Activated CD8-positive, alpha-beta memory T cell treated with anti-CD3 and anti-CD28 coated beads, Interleukin-2, amount 10 ng/mL, durations not matched to agents 7 days and 5 days (primary cell): ENCODE measurements around the gene PTPRG. TPM values are rescaled to one million over a fixed set of nuclear protein-coding genes. Genes with fewer than 3 reads are reported as not detected.

Experiments
- ATAC-seq: fragments of 150-1000 bp; cut with Tn5 transposase; one replicate; pipeline ENCODE4 v1.10.0; 2021; ENCODE audit warnings: moderate library complexity
- CTCF ChIA-PET: fragments of 350-600 bp; sonication (Branson Sonifier 250); formaldehyde crosslinking; loops from one replicate; lab custom pipeline; 2021; ENCODE audit warnings: antibody characterized with exemption; lab: Charles Lee
- DNase-seq: peaks from one replicate; pipeline ENCODE4 v3.0.0-alpha.2; 2020
- H3K27ac Mint-ChIP-seq: one replicate; pipeline ENCODE4 v1.8.0; 2021; ENCODE audit warnings: mild to moderate bottlenecking, mixed read lengths
- H3K27me3 Mint-ChIP-seq: one replicate; pipeline ENCODE4 v1.8.0; 2021; ENCODE audit warnings: mixed read lengths
- H3K36me3 Mint-ChIP-seq: one replicate; pipeline ENCODE4 v1.8.0; 2021; ENCODE audit warnings: mild to moderate bottlenecking, mixed read lengths
- H3K4me1 Mint-ChIP-seq: one replicate; pipeline ENCODE4 v1.8.0; 2021; ENCODE audit warnings: mixed read lengths
- H3K4me3 Mint-ChIP-seq: one replicate; pipeline ENCODE4 v1.8.0; 2021; ENCODE audit warnings: mild to moderate bottlenecking, moderate library complexity, mixed read lengths
- H3K9me3 Mint-ChIP-seq: one replicate; pipeline ENCODE4 v1.8.0; 2022; ENCODE audit warnings: low read depth, mixed read lengths
- total RNA-seq, 2 experiments: library from RNA; stranded (reverse); gene quantifications; one replicate each; pipeline ENCODE4 v1.2.3, GENCODE V29; 2021

PTPRG gene
- total RNA-seq, 2 experiments from 2014 or later, result 0.21 TPM; not detected in 1

DNA sequence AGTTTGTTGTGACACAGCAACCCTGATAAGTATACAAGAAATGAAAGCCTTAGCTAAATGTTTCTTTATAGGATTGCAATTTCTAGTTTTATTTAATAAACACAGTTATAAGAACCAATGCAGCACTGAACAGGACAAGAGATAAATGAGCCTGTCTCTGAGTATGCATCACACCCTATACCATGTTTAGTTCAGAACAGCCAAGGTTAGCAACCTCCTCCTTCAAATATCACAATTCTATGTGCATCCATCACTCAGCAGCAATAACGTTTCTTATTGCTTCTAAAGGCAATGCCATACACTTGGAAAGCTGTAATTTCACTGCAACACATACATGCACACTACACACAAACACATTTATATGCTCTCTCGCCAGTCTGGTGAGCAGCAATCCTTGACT lies 280.6 kb downstream of the PTPRG start:
- no peak for DNase-seq
- CTCF ChIA-PET, result no interaction called here
- Mint-ChIP-seq H3K36me3 (no peaks in the 10 kb centered on the region), H3K27ac (no peak overlapping the region), H3K9me3 (no peaks in the 10 kb centered on the region), H3K4me3 (no peak overlapping the region), H3K4me1 (no peaks in the 10 kb centered on the region), H3K27me3 (no peaks in the 10 kb centered on the region)
- no peak for ATAC-seq

DNA sequence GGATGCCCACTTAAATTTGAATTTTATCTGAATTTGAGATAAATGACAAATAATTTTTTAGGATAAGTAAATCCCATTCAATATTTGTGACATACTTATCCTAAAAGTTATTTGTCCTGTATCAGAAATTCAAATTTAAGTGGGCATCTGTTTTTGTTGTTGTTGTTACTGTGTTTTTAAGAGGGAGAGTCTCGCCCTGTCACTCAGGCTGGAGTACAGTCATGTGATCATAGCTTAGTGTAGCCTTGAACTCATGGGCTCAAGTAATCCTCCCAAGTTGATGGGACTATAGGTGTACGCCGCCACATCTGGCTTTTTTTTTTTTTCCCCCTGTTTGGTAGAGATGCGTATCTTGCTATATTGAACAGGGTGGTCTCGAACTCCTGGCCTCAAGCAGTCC lies 283.0 kb downstream of the PTPRG start:
- Mint-ChIP-seq H3K27me3 (no peaks in the 10 kb centered on the region), H3K36me3 (no peaks in the 10 kb centered on the region), H3K9me3 (no peaks in the 10 kb centered on the region), H3K4me1 (no peaks in the 10 kb centered on the region), H3K4me3 (no peak overlapping the region), H3K27ac (no peak overlapping the region)
- ATAC-seq (no peak), DNase-seq (no peak)
- CTCF ChIA-PET, result no interaction called here

DNA sequence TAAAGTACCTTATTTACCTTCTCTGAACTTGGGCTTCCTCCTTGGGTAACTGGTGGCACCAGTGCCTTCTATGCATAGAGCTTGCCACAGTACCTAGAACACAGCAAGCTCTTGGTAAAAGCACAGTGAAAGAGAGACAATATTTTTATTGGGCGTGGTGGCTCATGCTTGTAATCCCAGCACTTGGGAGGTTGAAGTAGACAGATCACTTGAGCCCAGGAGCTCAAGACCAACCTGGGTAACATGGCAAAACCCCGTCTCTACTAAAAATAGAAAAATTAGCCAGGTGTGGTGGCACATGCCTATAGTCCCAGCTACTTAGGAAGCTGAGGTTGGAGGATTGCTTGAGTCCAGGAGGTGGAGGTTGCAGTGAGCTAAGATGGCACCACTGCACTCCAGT lies 285.1 kb downstream of the PTPRG start:
- ATAC-seq, result no peak
- CTCF ChIA-PET, result interaction anchor here (0.5 kb wide), 1 partner anchor 32 kb away, joined by 3 read pairs; no protein-coding TSS in a partner anchor

DNA sequence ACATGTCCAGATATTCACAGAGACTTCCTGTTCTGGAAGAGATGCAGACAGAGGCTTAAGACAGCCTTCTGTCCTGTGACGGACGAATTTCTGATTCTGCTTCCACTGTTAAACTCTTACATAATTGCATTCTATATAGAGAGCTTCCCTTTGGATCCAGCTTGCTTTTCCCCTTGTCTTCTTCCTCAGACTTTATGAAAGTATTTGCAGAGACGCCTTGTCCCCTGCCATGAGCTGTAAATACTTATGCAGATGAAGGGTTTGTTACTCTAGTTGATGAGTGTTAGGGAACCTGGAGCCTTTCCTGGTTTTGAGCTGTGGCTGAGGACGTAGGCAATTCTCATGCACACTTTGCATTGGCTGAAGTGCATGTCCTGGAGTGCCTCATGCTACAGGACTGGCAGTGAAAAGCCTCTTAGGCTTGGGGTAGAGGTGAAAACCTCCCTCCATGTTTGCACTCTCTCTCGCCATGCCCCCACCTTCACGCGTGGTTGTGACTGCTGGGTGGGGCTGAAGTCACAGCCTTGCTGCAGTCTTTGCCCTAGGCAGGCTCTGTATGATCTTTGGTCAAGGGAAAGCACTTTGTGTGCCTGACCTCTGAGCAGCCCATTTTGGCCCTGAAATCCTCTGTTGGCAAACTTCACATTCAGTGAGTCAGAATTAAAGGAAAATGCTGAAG lies 286.6 kb downstream of the PTPRG start:
- Mint-ChIP-seq H3K36me3 (no peaks in the 10 kb centered on the region), H3K4me3 (no peak overlapping the region), H3K4me1 (no peaks in the 10 kb centered on the region), H3K27ac (no peak overlapping the region), H3K27me3 (no peaks in the 10 kb centered on the region), H3K9me3 (no peaks in the 10 kb centered on the region)
- CTCF ChIA-PET, result no interaction called here
- ATAC-seq (no peak), DNase-seq (no peak)

More for the DNA sequence above, 285.1 kb downstream of the PTPRG start:
- Mint-ChIP-seq H3K4me1 (no peaks in the 10 kb centered on the region), H3K27me3 (no peaks in the 10 kb centered on the region), H3K36me3 (no peaks in the 10 kb centered on the region), H3K4me3 (no peak overlapping the region), H3K27ac (no peak overlapping the region), H3K9me3 (no peaks in the 10 kb centered on the region)
- no peak for DNase-seq

DNA sequence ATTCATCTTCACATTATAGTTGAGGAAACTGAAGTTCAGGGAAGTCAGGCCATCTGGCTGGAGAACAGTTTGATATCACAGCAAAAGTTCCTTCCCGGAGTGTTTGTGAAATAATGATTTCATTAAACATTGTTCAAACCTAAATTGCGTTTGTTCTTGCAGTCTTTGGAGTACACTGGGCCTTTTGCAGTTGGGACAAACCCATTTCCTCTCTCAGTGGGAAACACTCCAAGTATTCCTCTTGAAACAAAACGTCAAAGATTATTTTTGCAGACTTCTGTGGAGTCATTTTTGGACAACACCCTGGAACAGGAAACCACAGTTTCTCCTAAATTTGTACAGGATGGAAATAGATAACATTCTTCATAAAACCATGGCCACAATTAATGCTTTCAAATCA lies 287.5 kb downstream of the PTPRG start:
- CTCF ChIA-PET, result no interaction called here
- no peak for ATAC-seq
- H3K4me1 Mint-ChIP-seq, result no peaks in the 10 kb centered on the region
- no peak overlapping the region for H3K27ac Mint-ChIP-seq
- DNase-seq, result no peak
- H3K27me3 Mint-ChIP-seq, result no peaks in the 10 kb centered on the region
- no peaks in the 10 kb centered on the region for H3K9me3 Mint-ChIP-seq
- no peaks in the 10 kb centered on the region for H3K36me3 Mint-ChIP-seq
- H3K4me3 Mint-ChIP-seq, result no peak overlapping the region

DNA sequence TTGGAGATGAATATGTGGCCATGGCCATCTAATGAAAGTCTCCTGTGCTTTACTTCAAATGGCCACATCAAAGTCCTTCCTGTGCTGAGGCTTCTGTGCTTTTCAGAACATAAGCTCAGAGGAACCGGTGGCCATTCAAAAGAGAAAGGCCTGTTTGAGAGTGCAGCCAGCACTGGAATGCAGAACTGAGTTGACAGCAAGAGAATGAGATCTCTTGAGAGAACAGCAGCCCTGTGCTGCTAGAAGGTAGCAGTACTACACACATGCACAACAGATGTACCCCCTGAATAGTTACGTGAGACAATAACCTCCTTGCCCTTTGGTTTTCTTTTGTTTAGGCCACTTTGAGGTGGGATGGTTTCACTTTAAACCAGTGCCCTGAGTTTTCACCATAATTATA lies 292.5 kb downstream of the PTPRG start:
- DNase-seq (no peak), ATAC-seq (no peak)
- H3K9me3 Mint-ChIP-seq, result no peaks in the 10 kb centered on the region
- H3K27me3 Mint-ChIP-seq, result no peaks in the 10 kb centered on the region
- H3K27ac Mint-ChIP-seq, result no peak overlapping the region
- no peaks in the 10 kb centered on the region for H3K4me1 Mint-ChIP-seq
- no peak overlapping the region for H3K4me3 Mint-ChIP-seq
- H3K36me3 Mint-ChIP-seq, result no peaks in the 10 kb centered on the region
- CTCF ChIA-PET, result no interaction called here

DNA sequence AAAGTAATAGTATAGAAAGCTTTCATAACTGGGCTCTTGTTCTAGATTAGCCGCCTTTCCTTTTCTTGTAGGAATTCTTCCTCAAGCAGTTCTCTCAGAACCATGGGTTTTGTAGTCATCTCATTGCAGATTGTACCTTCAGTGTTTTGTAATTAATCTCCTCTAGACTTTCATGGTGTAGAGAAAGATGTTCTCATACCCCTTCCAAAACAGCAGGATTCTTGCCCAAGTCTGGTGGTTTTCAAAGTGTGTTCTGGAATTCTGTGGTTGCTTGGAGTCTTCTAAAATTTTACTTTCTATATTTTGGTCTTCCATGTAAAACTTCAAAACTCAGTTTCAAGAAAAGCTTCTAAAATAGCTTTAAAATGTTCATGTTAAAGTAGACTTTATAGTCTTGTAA lies 293.8 kb downstream of the PTPRG start:
- ATAC-seq, result no peak
- no peak for DNase-seq
- no peaks in the 10 kb centered on the region for H3K27me3 Mint-ChIP-seq
- H3K4me3 Mint-ChIP-seq, result no peak overlapping the region
- no peak overlapping the region for H3K27ac Mint-ChIP-seq
- no peaks in the 10 kb centered on the region for H3K4me1 Mint-ChIP-seq
- no peaks in the 10 kb centered on the region for H3K36me3 Mint-ChIP-seq
- CTCF ChIA-PET, result no interaction called here
- H3K9me3 Mint-ChIP-seq, result no peaks in the 10 kb centered on the region

DNA sequence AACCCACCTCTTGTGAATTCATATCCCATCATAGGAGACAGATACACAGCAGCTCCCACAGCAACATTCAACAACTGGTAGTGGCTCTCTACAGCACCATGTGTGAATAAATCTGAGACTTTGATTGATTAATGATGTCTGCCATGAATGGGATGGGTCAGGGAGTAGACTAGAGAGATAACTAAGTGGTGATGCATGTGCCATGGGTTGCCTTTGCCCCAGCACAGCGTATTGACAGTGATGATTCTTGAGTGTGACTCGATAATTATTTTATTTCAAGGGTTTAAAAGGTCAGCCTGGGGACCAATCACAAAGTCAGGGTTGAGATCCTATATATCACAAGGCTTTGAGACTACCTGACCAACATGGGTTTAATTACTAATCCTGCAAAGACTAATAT lies 295.9 kb downstream of the PTPRG start:
- no peaks in the 10 kb centered on the region for H3K4me1 Mint-ChIP-seq

DNA sequence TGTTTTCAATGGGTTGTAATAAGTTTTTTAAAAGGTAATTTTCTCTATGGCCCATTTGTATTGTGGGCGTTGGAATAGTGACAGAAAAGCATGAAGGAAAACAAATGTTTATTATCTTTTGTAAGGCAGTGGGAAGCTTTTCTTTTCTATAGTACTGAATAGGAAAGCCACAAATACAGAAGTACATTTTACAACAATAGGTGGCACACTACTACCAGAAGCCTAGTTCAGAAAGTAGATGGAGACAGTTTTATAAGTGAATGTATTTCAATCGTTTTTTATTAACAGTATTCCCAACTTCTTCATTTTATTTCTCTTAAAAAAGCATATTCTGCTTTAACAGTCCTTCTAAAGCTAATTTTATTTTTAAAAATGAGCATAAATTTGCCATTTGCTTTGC lies 296.7 kb downstream of the PTPRG start:
- no peaks in the 10 kb centered on the region for H3K36me3 Mint-ChIP-seq

More for the DNA sequence above, 295.9 kb downstream of the PTPRG start:
- no peak overlapping the region for H3K27ac Mint-ChIP-seq
- CTCF ChIA-PET, result no interaction called here
- H3K27me3 Mint-ChIP-seq, result no peaks in the 10 kb centered on the region
- H3K9me3 Mint-ChIP-seq, result no peaks in the 10 kb centered on the region
- ATAC-seq (no peak), DNase-seq (no peak)
- H3K36me3 Mint-ChIP-seq, result no peaks in the 10 kb centered on the region
- H3K4me3 Mint-ChIP-seq, result no peak overlapping the region

DNA sequence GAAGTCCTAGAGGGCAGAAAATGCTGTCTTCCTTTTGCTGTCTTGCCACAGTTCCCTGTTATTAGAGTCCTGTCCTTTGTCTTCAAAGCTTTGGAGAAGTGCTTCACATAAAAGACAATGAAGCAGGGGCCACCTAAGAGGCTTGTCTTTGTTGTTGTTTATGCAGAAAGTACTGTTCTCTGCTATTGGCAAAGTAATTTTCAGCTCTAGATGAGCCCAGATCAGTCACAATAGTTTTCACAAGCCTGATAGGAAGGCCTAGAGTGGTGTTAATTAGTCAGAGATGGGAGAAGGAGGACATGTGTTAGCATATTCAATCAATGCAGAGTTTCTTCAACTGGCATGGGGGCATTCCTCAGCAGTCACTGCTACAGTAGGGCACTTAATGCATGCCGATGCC lies 300.0 kb downstream of the PTPRG start:
- ATAC-seq (no peak), DNase-seq (no peak)
- Mint-ChIP-seq H3K4me3 (no peak overlapping the region), H3K4me1 (no peaks in the 10 kb centered on the region), H3K27ac (no peak overlapping the region), H3K27me3 (no peaks in the 10 kb centered on the region), H3K36me3 (no peaks in the 10 kb centered on the region), H3K9me3 (no peaks in the 10 kb centered on the region)
- CTCF ChIA-PET, result no interaction called here

More for the DNA sequence above, 296.7 kb downstream of the PTPRG start:
- Mint-ChIP-seq H3K9me3 (no peaks in the 10 kb centered on the region), H3K27ac (no peak overlapping the region), H3K27me3 (no peaks in the 10 kb centered on the region), H3K4me3 (no peak overlapping the region), H3K4me1 (no peaks in the 10 kb centered on the region)
- CTCF ChIA-PET, result no interaction called here
- DNase-seq (no peak), ATAC-seq (no peak)

DNA sequence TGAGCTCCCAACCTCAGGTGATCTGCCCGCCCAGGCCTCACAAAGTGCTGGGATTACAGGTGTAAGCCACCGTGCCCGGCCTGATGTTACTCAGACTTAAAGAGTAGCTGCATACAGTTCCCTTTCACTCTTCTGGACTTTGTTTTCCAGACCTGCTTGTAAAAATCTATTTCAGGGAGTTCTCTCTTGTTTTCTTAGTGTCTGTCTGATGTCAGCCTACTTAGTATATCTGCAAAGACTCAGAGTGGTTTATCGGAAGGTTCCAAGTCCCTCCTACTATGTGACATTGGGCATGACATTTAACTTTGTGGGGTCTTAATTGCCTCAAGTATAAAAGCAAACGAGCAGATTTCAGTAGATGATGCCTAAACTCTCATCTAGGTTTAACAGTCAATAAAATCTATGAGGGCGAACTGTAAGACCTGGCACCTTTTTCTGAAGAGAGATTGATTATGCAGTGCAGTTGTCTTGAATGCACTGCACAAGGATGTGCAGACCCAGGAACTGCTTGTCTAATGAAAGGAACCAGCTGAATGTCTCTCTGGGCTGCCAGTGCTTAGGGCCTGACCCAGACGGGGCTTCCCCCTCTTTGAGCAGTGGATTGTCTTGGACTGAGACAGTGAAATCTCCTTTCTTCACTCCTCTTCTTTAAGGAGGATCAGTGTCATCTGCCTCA lies 301.4 kb downstream of the PTPRG start:
- H3K4me1 Mint-ChIP-seq, result no peaks in the 10 kb centered on the region
- no peak overlapping the region for H3K4me3 Mint-ChIP-seq
- no peak overlapping the region for H3K27ac Mint-ChIP-seq
- CTCF ChIA-PET, result no interaction called here
- H3K36me3 Mint-ChIP-seq, result no peaks in the 10 kb centered on the region
- H3K27me3 Mint-ChIP-seq, result no peaks in the 10 kb centered on the region
- DNase-seq, result no peak
- H3K9me3 Mint-ChIP-seq, result no peaks in the 10 kb centered on the region
- no peak for ATAC-seq

DNA sequence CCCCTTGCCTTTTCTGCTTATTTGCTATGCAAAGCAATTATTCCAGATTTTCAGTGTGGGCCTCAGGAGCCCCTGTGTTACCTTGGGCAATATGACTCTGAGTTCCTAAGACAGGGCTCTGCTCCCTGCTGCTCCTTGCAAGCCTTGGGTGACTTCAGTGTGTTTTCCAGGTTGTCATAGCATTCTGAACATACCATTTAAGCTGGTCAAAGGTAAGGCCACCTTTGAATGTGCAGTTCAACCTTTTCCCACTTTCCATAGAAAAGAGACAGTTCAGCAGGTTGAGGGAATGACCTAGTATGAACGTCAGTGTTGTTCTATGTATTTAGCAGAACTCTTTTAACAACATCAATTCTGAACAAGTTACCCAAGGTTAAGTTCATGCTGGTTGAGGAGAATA lies 302.2 kb downstream of the PTPRG start:
- ATAC-seq (no peak), DNase-seq (no peak)
- Mint-ChIP-seq H3K9me3 (no peaks in the 10 kb centered on the region), H3K4me3 (no peak overlapping the region), H3K27me3 (no peaks in the 10 kb centered on the region), H3K4me1 (no peaks in the 10 kb centered on the region), H3K36me3 (no peaks in the 10 kb centered on the region), H3K27ac (no peak overlapping the region)
- CTCF ChIA-PET, result no interaction called here

DNA sequence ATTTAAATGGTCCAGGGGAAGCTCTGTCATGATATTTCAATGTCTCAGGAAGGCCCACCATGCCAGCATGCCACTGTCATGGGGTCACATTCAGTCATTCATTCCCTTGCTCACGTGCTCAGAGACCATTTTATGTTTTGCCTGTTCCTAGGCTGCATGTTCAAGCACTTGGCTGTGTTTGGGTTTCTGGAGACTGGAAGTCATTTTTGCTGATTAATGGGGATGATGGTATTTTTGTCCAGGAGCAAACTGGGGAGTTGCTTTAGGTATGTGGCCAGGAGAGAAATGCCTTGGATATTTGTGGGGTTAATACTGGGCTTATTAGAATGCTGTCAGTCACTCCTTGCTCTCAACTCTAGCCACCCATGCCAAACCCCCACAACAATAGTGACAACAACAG lies 303.5 kb downstream of the PTPRG start:
- H3K4me1 Mint-ChIP-seq, result no peaks in the 10 kb centered on the region
- no peaks in the 10 kb centered on the region for H3K36me3 Mint-ChIP-seq
- H3K27me3 Mint-ChIP-seq, result no peaks in the 10 kb centered on the region
- ATAC-seq (no peak), DNase-seq (no peak)
- no peak overlapping the region for H3K27ac Mint-ChIP-seq
- H3K9me3 Mint-ChIP-seq, result no peaks in the 10 kb centered on the region
- no peak overlapping the region for H3K4me3 Mint-ChIP-seq
- CTCF ChIA-PET, result no interaction called here

DNA sequence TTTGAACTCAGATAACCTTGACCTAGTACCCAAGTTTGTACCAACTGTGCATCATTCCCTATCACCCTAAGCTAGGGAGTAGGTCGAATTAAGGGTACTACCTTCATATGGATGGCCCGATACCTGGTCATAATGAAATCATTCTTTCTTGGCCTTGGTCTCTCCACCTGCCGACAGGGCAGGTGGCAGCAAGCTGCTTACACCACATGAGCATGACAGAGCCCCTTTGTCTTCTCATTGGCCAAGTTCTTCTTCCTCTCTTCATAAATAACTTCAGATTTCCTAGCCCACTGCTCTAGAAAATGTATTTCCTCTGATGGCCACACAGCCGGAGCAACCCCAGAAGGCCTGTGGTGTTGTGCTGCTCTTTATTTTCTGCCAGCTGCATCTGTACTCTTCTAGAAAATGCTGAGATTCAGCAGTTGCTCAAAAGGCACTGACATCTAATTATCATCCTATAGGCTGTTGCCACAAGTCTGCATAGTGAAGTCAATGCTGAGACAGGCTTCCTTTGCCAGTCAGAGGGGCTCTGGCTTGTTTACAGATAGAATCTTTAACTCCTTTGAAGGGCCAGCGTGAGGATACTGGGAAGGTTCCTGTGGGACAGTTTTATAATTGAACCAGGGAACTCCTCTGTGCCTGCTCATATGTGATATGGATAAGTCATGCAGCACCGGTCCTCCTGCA lies 304.2 kb downstream of the PTPRG start:
- Mint-ChIP-seq H3K27me3 (no peaks in the 10 kb centered on the region), H3K4me3 (no peak overlapping the region)
- CTCF ChIA-PET, result no interaction called here

More for the DNA sequence above, 304.2 kb downstream of the PTPRG start:
- Mint-ChIP-seq H3K4me1 (no peaks in the 10 kb centered on the region), H3K27ac (no peak overlapping the region), H3K9me3 (no peaks in the 10 kb centered on the region), H3K36me3 (no peaks in the 10 kb centered on the region)
- DNase-seq (no peak), ATAC-seq (no peak)
